ENCODE data around the gene GLE1.

- TF ChIP-seq EZH2 (IDR thresholded peaks at IDR 0.05; ENCODE audit: insufficient read depth, low read length) = no peak
- TF ChIP-seq, protein P1, sequence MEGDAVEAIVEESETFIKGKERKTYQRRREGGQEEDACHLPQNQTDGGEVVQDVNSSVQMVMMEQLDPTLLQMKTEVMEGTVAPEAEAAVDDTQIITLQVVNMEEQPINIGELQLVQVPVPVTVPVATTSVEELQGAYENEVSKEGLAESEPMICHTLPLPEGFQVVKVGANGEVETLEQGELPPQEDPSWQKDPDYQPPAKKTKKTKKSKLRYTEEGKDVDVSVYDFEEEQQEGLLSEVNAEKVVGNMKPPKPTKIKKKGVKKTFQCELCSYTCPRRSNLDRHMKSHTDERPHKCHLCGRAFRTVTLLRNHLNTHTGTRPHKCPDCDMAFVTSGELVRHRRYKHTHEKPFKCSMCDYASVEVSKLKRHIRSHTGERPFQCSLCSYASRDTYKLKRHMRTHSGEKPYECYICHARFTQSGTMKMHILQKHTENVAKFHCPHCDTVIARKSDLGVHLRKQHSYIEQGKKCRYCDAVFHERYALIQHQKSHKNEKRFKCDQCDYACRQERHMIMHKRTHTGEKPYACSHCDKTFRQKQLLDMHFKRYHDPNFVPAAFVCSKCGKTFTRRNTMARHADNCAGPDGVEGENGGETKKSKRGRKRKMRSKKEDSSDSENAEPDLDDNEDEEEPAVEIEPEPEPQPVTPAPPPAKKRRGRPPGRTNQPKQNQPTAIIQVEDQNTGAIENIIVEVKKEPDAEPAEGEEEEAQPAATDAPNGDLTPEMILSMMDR (IDR thresholded peaks at IDR 0.05; ENCODE audit: insufficient read depth, low read depth, low read length) = no peak
Measured at GRCh38 chr9:128588581-128589233, 84.2 kb downstream of the GLE1 start.

Measured in astrocyte (in vitro differentiated cells and primary cell).